Measurements from ENCODE around the gene MTPN.

- TF ChIP-seq POLR2A (IDR thresholded peaks at IDR 0.05) (no peak), CTCF (IDR thresholded peaks at IDR 0.05) (no peak), EP300 (IDR thresholded peaks at IDR 0.05) (no peak)
These were observed 92.5 kb downstream of the MTPN start for GRCh38 chr7:135884495-135885232.

Data from ovary (tissue), 3 donors.